NCI-H2227 (cell line): ENCODE results near the gene CHKA.

ENCODE experiments used
- DNase-seq: peaks from one replicate; lab custom pipeline; 2025; ENCODE audit not compliant: unreplicated experiment; lab: John Stamatoyannopoulos, UW

The CHKA gene

DNA sequence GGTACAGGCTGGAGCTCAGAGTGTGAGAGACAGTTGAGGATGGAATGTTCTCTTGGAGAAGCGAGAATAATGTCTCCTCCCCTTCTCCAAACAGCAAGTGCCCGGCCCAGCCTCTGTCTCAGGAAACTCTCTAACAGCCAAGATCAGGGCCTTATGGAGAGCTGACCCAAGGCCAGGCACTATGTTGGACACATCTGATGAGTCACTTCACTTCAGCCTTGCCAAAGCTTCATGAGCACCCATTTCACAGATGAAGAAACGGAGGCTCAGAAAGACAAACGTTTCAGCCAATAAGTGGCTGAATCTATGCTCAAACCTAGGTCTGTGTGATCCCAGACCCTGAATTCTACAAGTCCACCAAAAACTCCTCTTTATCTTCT is 22.1 kb upstream of the CHKA start:
- no peak for DNase-seq

DNA sequence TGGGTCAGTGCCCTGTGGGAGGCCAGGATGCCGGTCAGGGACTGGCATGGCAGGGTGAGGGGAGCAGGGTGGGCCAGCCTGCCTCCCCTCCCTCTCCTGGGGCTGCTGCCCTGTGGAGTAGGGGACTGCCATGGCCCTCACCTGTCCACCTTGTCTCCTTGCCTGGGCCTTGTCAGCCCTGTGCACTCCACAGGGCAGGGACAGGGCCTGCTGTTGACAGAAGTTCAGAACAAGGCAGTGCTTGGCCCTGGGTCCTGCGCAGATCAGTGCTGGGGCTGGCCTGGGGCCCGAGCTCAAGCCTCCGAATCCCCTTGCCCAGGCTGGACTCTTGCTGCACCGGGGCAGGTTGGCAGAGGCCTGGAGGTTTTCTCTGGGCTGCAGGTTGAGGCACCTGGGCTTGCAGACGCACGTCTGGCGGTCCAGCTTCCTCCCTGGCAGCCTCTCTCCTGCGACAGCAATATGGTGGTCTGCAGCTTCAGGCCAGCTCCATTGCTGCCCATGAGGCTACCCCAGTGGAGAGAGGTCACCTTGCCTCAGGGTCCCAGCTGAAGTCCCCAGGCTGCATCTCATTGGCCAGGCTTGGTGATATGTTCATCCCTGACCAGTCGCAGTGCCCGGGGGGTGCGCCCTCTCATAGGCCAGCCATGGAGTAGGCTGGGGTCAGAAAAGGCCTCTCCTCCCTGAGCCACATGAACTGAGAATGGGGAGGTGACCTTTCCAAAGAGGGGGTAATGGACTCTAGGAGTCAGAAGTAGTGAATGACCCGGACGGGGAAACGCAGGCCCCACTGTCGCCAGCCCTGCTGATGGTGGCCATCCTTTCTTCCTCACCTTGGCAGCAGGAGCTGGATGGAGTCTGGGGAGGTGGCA is 21.5 kb upstream of the CHKA start:
- DNase-seq: no peak

DNA sequence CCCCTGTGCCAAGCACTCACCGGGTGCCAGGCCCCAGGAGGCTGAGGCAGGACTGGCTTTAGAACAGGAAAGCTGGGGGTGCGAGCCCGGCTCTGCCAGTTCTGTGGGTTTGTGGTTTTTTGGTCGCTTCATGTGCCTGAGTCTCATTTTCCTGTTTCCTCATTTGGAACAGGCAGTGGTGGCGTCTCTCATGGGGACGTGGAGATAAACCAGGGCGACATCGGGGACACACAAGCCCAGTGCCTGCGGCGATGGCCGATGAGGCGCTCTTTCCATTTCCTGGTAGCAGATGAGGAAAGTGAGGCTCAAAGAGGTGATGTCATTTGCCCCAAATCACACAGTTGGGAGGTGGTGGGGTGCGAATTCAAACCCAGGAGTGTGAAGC is 20.8 kb upstream of the CHKA start:
- DNase-seq: no peak

DNA sequence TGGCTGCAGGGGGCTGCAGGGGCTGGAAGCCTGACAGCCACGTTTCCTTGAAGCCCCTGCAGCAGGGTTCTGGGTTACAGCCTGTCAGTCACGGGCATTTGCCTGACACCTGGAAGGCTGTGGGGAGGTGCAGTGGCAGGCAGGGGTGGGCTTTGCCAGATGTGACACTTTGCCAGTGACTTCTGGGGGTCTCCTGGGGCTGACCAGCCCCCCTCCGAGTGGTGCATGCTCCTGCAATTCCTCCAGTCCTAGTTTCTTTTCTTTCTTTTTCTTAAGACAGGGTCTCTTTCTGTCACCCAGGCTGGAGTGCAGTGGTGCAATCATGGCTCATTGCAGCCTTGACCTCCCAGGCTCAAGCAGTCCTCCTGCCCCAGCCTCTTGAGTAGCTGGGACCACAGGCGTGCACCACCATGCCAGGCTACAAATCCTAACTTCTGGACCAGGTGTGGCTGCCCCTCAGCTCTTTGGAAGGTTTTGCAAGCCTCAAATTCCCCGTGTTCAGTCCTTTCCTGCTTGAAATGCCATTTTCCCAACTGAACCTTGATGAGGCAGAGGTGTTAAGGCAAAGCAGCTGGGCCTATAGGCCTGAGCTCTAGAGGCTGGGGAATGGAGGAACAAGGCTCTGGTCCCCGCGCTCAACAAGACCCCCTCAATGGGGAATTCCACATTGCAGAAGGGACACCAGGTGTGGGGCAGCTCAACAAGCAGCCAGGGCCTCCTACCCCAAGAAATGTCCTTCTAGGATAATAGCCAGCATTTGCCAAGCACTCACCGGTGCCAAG is 20.2 kb upstream of the CHKA start:
- DNase-seq: no peak

DNA sequence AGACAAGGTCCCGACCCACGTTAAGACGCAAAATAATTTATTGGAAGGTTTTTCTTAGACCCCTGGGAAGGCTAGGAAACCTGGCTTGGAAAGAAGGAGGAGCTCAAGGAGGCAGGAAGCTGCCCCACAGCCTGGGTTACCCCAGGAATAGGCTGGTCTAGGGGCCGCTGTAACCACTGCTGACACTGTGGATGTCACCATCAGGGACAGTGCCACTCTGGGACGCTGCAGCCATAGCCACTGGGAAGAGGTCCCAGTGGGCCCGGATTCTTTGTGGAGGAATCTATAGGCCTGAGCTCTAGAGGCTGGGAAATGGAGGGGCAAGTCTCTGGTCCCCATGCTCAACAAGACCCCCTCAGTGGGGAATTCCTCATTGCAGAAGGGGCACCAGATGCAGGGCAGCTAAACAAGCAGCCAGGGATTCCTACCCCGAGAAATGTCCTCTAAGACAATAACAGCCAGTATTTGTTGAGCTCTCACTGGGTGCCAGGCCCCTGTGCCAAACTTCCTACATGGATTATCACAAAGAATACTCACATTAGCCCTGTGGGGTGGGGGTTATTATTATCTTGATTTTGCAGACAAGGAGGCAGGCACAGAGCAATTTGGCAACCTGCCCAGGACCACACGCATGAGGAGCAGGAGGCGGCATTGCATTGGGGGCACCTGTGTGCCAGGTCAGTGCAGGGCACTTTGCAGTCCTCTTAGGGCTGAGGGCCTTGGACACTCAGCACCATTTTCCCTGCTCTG is 19.5 kb upstream of the CHKA start:
- peak; percentile 57 for DNase-seq

DNA sequence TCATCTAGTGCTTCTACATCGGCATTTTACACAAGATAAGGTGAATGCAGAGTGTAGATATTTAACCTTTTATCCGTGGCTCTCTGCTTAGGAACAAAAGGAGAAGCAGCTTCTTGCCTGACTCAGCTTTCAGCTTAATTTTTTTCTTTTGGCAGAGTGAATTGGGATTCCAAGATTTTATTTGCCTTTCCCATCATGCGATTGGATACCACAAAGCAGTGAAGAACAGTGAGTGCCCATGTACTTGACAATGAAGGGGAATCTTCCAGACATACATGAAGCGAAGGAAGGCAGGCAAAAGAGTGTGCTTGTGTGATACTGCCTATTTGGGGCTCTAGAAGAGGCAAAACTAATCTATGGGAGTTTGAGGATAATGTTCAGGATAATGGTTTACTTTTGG is 17.0 kb upstream of the CHKA start:
- no peak for DNase-seq

DNA sequence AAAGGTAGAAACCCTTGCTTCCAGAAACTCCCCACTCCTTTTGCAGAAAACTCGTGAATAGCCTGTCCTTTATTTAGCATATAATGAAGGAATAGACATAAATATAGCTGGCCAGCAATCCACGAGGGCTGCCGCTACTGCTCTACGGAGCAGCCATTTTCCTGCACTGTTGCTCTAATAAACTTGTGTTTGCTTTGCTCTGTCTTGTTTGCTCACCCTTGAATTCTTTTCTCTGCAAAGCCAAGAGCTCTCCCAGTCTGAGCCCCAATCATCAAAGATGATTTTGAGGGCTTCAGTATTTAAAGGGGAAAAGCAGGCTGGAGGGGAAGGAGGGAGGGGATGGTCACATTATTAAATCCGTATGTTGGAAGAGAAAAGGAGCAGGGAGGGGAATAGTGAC is 16.6 kb upstream of the CHKA start:
- no peak for DNase-seq

DNA sequence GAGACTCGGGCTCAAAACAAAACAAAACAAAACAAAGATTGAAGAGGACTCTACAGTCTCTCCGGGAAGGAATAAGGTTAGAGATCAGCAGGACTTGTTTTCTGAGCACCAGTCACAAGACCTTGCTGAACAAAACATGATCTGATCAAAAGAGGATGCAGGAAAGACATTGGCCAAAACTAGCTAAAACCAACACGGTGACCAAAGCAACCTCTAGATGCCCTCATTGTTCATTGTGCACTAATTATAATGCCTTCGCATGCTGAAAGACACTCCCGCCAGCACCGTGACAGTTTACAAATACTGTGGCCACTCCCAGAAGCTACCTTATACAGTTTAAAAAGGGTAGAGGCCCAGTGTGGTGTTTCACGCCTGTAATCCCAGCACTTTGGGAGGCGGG is 15.7 kb upstream of the CHKA start:
- DNase-seq: no peak

DNA sequence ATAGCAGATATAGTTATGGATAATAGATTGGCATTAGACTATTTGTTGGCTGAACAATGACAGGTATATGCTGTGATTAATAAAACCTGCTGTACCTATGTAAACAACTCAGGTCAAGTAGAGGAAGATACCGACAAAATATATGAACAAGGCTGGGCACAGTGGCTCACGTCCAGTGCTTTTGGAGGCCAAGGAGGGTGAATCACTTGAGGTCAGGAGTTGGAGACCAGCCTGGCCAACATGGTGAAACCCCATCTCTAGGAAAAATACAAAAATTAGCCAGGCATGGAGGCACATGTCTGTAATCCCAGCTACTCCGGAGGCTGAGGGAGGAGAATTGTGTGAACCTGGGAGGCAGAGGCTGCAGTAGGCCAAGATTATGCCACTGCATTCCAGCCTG is 14.0 kb upstream of the CHKA start:
- no peak for DNase-seq

DNA sequence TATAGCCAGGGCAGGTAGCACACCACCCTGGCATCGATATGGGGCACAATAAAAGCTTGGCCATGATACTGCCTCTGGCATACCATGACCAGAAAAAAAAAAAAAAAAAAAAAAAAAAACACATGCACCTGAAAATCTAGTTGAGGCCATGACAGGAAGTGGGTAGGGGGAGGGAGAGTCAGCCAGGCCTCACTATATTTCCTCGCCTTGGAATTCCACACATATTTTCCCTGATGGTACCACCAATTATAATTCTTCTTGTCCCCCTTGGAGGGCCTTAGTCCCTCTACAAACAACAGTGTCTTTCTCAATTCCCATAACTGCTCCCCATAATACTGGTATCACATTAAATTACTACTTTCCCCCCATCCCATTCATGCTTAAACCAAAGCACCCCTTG is 12.6 kb upstream of the CHKA start:
- DNase-seq: no peak

DNA sequence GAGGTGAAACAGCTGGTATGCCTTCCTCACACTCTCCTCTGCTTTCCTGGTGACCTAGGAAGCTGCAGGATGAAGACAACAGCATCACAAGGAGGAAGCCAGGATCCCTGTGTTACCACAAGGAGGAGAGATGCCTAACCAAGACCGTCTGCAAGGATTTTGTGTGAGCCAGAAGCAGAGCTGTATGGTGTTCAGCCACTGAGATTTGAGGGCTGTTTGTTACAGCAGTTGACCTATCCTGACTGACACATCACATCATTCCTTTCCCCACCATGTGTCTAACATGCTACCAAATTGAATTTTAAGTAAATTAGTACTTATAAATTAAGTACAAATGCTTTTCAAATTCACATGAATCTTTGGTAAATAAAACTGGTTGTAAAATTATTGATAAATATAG is 8.9 kb upstream of the CHKA start:
- no peak for DNase-seq

DNA sequence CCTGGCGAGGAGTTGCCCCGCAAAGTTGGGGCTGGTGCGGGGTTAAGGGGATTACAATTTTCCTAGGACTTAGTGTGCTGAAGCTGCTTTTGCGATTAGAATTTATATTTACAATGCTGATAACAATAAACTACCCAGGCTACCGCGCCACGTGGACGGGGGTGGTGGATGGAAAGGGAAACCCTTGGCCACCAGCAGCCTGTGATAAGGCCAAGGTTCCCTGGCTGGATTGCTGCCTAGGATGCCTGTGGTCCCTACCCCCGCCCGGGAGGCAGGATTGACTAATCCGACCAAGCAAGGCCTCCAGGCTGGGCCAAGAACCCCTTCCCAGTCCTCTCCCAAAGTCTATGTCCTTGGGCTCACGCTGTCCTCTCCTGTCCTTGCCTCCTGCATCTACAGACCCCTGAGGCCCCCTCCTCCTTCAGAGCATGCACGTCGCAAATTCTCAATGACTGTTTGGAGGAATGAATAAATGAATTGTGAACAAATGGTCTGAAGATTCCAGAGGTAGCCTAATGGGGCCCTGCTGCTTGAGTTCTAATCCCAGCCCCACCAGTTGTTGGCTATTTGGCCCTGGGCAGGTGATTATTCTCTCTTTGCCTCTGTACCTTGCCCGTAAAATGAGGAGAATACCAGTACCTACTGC is 7.6 kb upstream of the CHKA start:
- no peak for DNase-seq

DNA sequence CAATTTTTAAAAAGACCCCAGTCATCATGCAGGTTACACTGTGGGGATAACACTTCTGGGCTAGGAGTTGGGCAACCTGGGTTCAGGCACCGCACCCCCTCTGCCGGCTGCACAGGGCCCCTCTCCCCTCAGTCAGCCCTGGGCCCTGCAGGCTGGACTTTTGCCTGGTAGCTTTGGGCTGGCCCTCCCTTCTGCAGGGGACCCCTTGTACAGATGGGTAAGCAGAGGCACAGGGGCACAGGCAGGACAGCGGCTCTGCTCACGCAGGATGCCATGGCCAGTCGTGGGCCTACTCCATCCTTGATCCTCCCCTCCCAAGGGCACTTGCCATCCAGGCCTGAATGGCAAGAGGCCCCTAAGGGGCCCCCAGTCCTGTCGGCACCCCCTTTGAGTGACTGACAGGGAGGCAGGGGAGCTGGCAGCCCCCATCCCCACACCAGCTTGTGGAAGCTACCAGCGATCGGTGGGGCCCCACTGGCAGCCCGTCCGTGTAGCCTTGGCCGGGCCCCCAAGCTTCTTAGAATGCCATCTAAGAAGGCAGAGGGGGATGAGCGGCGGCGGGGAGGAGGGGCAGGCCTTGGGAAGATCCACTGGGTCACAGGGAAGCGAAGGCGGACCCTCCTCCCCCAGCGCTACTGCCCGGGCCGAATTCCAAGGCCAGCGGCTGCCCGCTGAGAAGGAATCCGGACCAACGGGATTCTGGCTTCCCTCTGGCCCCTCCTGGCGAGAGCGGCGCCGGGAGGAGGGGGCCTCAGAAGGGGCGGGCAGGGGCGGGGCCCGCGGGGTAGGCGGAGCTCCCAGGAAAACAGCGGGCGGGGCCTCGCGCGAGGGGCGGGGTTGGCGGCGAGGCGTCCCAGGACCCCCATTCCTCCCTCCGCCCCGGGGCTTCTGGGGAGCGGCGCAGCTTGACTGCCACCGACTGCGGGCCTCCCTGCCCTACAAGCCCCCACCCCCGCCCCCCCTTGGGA is 6.8 kb upstream of the CHKA start:
- peak; percentile 81 for DNase-seq

DNA sequence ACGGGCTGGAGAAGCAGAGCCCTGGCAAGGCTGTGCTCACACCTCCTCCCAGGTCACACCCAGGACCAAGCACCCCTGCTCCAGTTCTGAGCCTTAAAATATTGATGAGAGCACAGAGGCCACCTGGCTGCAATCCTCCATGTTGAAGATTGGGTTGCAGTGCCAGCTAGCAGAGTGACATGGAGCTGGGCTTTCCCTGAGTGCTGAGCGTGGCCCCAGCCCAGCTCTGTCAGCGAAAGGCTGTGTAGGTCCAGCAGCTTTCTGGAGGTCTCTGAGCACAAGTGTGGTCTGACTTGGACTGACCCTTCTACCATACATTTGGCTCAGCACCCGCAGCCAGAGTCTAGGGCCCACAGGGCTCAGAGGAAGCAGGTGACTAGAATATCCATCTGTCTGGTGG is 4.0 kb upstream of the CHKA start:
- DNase-seq: no peak

DNA sequence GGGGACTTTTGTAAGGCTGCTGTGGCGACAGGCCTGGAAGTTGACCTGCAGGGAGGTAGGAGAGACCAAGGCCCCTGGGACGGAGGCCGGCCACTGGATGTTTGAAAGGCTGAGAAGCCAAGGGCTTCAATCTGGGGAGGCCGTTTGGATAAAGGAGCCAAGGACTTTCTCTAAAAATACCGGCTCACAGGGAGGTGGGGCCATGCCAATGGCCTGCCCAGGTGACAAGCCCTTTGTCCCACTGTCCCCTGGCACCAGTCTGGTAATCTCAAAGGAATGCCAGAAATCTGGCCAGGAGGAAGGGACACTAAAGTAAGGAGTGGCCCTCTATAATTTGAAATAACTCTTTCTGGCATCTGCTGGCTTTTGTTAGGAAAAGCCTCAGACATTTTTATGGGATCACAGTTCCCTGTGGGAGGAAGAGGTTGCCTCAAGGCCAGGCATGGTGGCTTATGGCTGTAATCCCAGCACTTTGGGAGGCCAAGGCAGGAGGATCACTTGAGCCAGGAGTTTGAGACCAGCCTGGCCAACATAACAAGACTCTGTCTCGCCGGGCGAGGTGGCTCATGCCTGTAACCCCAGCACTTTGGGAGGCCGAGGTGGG is 1.9 kb upstream of the CHKA start:
- DNase-seq: no peak

DNA sequence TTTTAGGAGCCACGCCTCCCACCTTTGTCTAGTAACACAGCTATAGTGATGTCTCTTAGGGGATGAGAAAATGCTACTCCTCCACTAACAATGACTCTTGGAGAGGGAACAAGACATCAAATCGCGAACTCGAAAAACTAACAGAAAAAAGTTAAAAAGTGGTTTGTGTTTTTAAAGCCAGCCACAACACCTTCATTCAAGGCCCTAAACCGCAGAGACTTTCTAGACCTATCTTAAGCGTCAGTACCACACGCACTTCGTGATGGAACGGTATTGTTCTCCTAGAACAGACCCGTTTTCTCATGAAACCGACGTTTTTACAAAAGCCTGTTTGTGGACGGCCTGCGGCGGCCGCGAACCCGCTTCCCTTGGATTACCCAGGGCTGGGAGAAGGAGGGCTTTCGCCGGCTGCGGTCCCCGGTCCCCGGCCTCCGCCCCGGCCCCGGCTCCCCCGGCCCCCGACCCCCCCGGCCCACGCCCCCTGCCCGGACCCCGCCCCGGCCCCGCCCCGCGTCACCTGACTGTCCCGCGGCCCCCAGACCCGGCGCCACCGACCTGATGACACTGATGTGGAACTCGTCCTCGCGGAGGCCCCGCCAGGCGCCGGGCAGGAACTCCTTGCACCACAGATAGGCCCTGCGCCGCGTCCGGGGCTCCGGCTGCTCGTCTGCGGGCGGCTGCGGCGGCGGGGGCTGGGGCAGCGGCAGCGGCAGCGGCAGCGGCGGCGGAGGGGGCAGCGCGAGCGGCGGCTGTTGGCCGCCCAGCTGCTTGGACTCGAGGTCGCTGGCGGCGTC is 718 bp downstream of the CHKA start:
- DNase-seq: peak; percentile 71

DNA sequence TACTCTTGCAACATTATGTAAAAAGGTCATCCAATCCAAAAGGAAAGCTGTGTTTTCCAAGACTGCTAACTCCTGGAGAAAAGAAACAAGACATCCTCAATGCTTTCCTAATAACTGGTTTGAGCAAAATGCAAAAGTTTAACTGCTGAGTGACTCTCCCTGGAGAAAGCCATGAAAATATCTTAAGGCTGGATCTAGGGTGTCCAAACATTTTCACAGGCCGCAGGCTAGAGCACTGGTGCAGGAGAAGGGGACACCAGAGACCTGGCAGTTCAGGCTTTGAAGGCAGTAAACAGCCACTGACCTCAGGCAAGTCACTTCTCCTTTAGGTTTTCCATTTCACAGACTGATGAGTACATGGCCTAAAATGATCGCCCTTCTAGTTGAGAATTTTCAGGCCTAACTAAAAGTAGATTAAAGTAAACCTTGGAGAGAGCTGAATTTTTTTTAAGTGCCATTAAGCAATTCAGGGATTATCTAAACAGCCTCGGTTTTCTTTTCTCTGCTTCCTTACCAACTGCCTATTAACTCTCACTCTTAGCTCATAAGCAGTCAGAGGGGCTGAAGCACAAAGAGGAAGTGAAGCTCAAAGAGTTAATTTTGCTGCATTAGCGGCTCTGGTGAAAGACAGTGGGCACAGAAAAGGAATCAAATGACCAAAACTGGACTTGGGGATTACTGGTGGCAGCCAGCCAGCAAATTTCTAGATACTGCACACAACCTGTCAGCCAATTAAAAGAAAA is 2.3 kb downstream of the CHKA start:
- peak; percentile 13 for DNase-seq

DNA sequence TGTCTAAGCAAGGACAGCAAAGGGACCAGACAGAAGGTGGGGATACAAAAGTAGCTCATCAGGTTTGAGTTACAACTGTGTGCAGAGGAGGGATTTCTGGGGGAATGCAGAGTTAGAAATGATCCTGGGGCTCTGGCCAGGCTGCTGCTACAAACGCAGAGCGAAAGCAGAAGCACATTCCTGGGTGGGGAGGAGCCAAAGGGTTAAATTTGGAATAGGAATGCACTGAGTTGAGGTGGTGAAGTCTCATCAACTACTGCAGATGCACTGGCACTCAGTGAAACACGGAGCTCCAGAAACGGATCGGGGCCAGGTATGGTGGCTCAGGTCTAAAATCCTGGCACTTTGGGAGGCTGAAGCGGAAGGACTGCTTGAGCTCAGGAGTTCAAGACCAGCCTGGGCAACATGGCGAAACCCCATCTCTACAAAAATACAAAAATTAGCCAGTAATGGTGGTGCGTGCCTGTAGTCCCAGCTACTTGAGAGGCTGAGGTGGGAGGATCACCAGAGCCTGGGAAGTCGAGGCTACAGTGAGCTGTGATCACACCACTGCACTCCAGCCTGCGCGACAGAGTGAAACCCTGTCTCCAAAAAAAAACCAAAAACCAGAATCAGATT is 3.2 kb downstream of the CHKA start:
- DNase-seq: no peak
